Kidney capillary endothelial cell (primary cell): Measurements from ENCODE around the gene NDUFB6.
"Not testable (repeated sequence)": the region's sequence is repeated elsewhere in the genome, so short reads cannot be mapped to it uniquely, and the experiment has no call there.

ENCODE experiments used
- DNase-seq: peaks from one replicate; pipeline ENCODE4 v3.0.0-alpha.2; 2018; ENCODE audit warnings: low spot score

Gene NDUFB6

DNA sequence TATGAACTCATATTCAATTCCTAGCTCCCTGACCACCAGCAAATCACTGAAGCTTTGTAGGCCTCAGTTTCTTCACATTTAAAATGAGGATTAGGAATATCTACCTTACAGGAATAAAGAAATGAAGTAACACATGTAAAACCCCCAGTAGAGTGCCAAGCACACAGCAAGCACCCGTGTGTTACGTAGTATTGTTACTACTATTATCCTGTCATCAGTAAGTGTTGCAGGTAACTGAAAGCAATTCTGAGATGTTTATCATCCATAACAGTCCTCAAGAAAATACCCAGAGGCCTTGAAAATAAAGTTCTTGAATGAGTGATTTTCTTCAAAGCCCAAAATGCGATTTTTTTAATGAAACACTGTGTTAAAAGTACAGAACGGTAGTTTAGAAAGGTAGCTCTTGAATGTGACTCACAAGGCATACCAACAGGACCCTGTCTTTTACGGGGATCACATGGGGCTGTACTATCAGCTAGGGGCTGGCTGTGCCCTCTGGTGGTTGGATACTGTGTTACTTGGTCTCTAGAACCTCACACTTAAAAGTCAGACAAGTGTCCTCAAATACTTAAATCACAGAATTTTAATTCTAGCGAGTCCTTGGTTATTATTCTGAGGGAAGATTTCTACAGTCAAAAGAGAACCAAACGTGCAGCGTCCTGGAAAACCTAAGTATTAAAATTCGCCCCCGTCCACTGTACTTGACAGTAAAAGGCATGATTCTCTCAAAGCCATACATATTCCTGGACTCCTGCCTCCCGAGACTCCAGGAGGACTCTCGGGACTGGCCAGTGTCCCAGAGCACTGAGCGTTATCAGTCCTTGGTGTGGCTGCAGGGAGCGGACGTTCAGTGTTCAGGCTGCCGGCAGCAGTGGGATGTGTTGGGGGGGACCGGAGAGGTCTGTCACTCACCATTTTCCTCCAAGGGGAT is 725 bp downstream of the NDUFB6 start:
- peak; percentile 80 for DNase-seq

DNA sequence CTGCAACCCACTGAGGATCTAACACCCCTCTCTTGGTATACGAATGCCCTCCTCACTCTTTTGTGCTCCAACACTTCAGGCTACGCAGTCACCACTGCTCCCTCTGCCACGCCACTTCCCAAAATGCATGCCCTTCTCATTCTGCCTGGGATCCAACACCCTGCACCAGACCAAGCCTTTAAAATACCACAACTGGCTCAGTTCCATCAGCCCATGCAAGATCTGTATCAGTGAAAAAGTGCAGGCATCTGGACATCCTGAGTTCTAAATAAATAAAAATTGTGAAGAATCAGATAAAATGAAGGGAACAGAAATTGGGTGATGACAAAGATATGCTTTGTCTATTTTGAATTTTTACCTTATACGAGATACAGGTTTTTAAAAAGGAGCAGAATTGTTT is 2.7 kb downstream of the NDUFB6 start:
- no peak for DNase-seq

DNA sequence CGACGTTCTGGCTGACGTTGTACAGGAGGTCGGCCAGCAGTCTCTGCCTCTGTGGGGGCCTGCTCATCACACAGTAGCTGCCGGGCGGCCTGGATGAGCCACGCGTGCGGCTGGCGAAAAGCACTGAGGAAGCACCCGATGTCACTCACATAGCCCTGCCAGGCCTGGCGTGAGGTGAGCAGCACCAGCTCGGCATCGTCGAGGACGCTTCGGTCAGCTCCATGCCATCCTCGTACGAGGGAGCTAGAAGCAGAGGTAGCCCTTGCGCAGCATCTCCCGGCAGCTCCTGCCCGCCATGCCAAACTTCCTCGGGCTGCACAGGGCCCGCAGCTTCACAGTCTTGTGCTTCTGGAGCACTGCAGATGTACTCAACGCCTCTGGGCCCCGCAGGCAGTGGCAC is 6.2 kb downstream of the NDUFB6 start:
- no peak for DNase-seq

DNA sequence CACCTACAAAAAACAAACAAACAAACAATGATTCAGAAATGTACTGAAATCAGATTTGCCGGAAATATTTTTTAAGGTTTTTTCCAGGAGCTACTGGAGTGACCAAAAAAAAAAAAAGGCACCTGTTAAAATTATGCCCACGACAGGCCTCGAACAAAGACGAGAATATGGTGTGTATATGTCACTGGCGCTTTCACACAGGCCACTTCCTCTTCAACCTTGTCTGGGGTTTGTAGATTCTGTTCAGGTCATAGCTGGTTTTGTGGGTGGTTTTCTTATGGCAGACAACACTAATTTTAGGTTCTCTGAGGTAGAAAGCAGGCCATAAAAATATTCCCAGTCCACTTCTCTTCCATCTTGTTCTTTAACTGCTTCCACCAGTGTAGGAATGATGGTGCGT is 7.0 kb downstream of the NDUFB6 start:
- no peak for DNase-seq

DNA sequence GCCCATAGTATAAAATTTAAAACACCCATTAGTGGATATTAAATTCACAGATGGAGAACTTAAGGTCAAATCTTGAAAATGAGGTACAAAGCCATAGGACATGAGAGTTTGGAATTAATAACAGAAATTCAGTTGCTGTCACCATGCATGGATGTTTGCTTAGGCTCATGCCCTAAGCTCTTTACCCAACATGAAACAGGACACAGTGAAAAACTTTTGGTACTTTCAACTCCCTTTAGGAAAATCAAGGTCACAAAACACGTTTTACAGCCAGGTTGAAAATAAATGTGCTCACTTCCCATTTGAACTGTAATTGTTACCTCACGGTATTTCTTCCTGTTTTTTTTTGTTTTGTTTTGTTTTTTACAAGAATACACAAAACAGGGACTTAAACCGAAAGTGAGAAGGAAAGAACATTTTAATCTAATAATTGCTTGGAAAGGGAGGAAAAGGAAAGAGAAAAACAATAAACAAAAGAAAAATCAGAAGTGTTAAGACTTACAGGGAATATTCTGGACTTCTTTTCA is 14.5 kb downstream of the NDUFB6 start:
- no peak for DNase-seq

DNA sequence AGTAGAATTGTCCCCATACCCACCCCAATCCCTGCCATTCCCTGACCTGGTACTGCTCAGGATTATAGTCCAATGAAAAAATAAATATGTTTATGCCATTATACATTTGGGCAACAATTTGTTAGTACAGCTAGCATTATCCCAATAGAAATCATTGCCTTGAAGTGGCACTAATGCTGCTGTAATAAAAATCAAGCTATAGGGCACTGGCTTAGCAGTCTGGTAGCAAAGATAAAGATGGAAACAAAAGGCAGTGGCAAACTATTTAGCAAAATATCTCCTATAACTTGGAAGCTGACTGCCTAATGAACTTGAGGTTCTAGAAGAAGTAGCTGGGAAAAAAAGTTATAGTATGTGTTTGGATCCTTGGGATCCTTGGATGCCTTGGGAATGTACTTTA is 18.4 kb downstream of the NDUFB6 start:
- no peak for DNase-seq

DNA sequence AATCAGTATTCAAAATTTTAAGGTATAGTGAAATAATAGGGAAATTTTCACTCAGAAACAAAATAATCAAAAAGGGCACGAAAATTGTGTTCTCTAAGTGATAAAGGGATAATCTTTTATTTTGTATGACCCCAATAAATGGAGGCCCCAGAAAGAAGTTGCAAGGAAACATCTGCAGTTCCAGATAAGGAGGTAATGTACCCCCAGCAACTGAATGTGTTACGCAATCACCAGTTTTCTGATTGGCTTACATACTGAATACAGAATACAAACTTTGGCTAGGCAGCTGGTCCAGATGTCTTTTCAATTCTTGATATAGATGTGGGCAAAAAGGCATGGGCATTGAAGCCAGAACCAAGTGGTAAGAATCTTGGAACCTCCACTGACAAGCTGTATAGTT is 18.9 kb downstream of the NDUFB6 start:
- DNase-seq = no peak

DNA sequence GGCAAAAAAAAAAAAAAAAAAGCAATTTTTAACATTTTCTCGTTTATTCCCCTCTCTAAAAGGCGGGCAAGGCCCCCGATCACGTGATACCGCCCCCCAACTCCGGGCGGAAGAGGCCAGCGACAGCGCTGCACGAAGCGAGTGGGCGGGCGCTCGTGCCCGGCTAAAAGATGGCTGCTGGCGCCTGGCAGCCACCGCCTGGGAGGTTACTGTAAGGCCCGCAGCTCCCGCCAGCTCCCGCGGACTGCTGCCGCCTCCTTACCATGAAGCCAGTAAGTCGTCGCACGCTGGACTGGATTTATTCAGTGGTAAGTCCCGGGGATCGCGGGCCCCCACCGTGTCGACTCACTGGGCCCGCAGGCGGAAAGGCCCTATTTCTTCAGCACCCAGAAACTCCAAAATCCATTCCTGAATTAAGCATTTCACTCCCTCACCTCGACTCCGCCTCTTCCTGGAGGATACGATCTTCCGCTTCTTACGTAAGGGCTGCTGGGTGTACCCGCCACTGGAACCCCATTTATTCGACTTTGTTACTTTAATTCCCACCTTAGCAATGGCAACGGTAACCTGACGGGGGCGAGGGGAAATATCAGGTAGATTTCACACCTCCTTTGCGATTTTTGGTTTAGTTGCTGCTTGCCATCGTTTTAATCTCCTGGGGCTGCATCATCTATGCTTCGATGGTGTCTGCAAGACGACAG is 20.6 kb downstream of the NDUFB6 start, which contains the start of the genes SMIM27 and TOPORS:
TSS of gene SMIM27 (plus strand) at position 156 of the 701 bp plus-strand sequence. CDS start at position 264, 108 bp downstream.
TSS of gene TOPORS (minus strand) at position 415 of the 701 bp plus-strand sequence. CDS start at position 265, 150 bp downstream.
- peak; percentile 90 for DNase-seq

DNA sequence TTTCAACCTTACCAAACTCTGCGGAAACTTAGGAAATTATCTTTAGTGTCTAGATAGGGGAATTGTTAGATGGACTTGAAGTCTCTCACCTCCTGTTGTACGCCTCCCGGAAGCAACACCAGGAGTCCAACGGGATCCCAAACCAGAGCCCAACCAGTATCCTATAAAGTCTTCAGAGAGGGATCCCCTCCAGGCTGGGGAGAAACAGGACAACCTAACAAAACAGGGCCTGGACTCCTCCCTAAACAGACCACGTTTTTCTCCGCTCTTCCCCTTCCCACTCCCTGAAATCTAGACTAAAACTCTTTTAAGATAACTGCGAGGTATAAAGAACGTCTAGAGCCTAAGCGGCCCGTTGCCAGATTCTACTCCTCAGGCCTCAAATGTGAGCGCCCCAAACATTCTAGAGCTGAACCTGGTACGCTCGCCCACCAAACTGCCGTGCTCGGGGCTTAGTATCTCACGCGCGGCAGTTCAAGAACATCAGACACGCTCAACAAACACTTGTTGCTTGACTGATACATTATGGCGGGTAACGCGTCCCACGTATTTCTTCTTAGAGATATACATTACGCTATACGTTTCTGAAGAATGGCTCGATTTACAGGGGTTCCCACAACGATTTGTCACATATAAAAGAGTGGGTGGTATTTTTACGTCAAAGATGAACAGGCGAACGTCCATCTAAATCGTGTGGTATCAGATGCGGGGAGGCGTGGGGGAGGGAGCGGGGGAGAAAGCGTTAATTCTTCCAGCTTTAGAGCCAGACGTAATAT is 21.5 kb downstream of the NDUFB6 start:
- DNase-seq = peak; percentile 38

DNA sequence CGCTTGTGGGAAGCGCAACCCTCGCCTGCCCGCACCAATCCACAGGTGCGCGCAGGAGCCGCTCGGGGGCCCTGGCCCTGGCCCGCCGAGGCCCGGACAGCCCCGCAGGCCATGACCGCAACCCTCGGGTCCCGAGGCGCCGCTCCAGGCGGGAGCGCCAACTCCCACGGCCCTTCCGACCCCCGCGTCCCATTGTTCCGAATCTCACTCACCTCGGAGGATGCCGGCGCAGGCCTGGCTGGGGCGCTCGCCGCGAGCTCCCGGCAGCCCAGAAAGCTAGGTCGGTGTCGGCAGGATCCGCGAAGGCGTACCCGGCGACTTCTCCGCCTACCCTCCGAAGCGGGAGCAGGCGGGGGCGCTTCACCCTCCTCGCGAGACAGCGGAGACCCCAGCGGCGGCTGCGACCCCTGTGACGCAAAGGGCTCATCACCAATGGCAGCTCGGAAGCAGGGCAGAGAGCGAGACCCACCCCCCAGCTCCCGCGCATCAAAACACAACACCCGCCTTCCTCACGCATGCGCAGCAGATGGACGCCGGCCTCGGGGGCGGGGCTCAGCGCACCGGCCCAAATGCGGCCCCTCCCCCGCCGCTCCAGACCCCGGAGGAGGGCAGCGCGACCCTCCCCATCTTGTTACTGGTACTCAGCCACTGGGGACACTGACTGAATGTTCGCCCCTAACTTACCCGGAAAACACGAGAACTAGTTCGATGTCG is 22.2 kb downstream of the NDUFB6 start:
- DNase-seq = peak; percentile 83

DNA sequence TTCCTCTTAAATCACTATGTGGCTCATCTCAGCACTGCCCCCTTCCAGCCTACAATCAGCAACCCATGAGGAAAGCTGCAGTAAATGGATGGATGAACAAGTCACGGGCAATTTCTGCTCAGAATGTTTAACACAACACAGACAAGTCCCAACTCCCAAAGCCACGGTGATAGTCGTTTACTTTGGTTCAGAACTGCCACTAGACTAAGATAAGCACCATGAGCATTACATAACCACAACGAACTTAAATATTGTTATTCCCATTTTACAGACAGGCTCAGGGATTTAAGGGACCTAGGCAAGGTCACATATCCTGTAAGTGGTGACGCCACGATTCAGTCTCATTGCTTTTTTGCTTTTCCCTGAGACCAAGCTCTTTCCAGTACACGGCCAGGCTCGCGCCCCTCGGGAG is 22.8 kb downstream of the NDUFB6 start:
- DNase-seq = peak; percentile 7

DNA sequence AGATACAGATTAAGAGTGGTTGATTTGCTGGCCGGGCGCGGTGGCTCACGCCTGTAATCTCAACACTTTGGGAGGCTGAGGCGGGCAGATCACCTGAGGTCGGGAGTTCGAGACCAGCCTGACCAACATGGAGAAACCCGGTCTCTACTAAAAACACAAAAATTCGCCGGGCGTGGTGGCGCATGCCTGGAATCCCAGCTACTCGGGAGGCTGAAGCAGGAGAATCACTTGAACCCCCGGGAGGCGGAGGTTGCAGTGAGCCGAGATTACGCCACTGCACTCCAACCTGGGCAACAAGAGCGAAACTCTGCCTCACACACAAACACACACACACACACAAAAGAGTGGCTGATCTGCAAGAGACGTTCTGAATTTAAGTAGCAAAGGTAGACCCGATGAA is 24.7 kb downstream of the NDUFB6 start:
- not testable (repeated sequence) for DNase-seq

DNA sequence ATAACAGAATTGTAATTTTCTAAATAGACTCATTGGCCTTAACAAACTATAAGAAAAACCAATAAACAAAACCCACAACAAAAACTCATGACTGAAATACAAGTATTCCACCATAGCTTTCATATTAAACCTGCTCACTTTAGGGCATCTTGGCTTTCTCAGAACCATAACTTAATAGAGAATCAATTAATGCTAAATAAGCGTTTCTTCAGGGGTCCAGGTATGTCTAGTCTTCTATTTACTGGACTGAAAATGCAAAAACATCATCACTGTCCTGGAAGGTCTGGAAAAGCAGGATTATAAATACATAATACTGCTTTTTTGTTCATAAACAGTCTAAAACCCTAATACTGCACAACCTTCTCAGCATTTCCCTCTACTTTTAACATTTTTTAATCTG is 27.1 kb downstream of the NDUFB6 start:
- DNase-seq = no peak

DNA sequence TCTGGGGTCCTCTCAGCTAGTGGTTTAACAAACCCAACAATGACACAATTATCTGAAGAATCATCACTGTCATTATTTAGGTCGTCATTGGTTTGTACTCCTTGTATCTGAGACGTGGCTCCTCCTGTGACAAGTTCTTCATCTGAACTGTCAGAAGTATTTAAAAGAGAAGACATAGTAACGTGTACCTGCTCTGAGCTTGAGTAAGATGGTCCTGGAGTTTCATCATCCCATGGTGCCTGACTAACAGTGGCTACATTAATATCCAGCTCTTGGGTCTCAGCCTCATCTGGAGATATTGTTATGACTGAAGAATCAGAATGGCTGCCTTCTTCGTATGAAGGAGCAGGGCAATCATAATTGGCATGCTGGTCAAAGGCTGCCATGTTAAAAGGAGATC is 29.9 kb downstream of the NDUFB6 start:
- DNase-seq = no peak

DNA sequence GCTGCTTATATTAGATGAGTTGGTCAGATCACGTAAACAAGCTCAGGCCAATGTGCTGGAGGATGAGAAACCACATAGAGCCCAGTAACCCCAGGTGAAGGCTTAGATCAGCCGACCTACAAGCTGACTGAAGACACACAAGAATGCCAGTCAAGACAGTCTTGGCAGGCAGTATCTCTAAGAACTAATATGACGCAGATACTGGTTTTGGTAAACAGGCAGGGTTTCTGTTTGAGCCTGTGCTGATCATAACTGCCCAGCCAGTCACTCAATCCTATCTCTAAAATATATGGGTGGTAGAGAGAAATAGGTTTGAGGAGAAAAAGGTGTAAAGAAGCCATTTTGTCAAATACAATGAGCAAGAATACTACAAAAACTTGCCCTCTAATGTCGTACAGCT is 39.1 kb downstream of the NDUFB6 start:
- no peak for DNase-seq

DNA sequence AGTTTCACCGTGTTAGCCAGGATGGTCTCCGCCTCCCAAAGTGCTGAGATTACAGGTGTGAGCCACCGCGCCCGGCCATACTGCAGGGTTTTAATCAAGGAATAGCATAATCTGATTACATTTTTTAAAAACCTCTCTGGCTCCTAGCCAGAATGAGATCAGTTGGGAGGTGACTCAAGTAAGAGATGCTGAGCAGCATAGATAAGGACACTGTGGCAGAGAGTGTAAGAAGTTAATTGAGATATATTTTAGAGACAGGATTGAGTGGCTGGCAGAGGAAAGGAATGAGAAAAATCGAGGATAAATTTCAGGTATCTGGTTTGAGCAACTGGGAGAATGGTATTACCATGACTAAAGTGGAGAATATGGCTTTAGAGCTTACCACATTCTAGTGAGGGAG is 39.6 kb downstream of the NDUFB6 start:
- DNase-seq = no peak

DNA sequence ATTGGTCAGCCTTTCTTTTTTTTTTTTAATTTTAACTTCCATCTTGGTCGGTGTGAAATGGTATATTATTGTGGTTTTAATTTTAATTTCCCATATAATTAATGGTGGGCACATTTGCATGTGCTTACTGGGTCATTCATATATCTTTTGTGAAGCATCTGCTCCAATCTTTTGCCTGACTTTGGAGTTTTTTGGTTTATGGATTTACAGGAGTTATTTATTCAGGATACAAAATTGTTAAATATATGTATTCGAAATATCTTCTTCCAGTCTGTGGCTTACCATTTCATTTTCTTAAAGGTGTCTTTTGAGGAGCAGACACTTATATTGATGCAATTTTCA is 46.3 kb downstream of the NDUFB6 start:
- DNase-seq = no peak

DNA sequence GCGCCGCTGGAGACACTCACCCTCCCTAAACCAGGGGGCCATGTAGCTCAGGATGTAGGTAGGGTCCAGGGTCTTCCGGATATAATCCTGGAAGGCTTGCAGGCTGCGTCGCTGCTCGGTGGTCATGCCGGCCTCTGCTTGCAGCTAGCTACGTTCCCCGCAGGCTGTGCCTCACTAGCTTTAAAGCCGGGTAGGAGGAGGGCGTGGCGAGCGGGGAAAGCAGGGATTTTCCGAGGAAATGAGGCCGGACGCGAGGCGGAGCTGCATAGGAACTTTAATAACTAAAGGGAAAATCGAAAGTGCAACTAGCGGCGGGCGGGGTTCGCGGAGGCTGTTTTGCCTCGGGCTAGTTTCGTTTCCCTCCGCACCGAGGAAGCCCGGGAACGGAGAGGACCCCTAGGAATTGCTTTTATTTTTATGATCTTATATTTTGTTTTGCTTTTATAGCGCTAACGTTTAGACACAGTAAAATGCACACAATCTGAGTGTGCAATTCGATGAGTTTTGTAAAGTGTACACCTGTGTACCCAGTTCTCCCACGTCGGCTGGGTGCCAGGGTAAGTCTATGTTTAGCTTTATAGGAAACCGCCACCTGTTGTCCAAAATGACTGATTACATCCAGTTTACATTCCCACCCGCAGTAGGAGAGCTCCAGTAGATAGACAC is 46.8 kb downstream of the NDUFB6 start, which contains the start of gene RIGI:
TSS of gene RIGI (minus strand) at position 156 of the 666 bp plus-strand sequence. CDS start at position 126, 30 bp downstream.
- peak; percentile 92 for DNase-seq

DNA sequence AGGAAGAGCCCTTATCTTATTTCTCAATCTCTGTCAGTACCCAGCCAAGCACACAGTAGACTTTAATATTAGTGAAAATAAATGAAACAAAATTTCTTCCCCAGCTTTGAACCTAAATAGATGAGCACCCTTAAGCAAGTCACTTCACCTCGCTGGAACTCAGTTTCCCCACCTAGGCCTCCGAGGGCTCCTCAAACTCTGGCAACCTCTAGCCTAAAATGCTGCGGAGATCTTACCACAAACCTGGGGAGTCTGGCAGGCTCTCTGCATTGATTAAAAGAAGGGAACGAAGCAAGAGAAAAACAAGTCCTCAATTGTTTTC is 47.3 kb downstream of the NDUFB6 start:
- DNase-seq = no peak

DNA sequence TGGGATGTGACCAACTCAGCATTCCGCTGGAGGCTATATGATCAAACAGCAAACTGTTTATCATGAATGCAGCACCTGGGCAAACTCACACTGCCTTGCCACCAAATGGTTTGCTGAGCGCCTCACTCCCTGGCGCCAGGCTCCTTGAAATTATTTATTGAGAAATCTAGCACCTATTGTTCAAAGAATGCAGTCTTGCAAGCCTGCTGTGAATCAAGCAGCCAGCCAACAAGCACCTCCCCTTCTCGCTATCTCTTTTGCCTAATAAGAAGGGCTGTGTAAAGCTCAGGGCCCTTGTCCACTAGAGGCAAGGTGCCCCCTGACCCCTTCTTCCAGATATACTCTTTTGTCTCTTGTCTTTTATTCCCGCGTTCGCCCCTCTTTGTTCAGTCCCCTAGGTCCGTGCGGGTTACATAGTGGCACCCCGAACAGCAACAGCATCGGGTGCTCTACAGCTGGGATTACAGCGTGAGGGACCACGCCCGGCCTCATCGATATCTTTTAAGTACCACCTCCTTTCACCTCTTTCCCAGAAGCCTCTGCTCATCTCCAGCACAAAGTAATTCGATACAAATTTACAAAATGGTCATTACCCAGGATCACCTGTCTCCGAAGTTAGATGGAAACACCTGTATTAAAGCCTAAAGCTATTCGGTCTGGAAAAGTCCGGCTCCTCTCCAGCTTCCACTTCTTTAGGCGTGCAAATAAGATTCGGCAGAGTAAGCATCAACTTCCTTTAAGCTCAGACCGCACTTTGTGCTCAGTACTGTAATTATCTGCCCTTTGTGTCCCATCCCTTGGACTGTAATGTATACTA is 47.9 kb downstream of the NDUFB6 start:
- peak; percentile 18 for DNase-seq
